GM19099 (cell line): ENCODE measurements around the gene PPP3CA.

ENCODE experiments used
- POLR2A ChIP-seq: IDR thresholded peaks from 3 replicates; pipeline ENCODE4 v1.6.1; 2011; ENCODE audit warnings: low read depth; ENCODE audit not compliant: insufficient read length; ENCODE audit errors: extremely low read depth

PPP3CA gene

GRCh38 chr4:101229116-101229515, 118.2 kb downstream of the PPP3CA start:
- no peak for TF ChIP-seq POLR2A

GRCh38 chr4:101227715-101228114, 119.6 kb downstream of the PPP3CA start:
- TF ChIP-seq POLR2A, result no peak

GRCh38 chr4:101224358-101225218, 122.7 kb downstream of the PPP3CA start:
- TF ChIP-seq POLR2A, result no peak

GRCh38 chr4:101222156-101222845, 125.0 kb downstream of the PPP3CA start:
- no peak for TF ChIP-seq POLR2A

GRCh38 chr4:101221294-101221693, 126.0 kb downstream of the PPP3CA start:
- no peak for TF ChIP-seq POLR2A

GRCh38 chr4:101218894-101219293, 128.4 kb downstream of the PPP3CA start:
- no peak for TF ChIP-seq POLR2A

- no peak for TF ChIP-seq POLR2A
Measured at GRCh38 chr4:101218346-101218745, 129.0 kb downstream of the PPP3CA start.

- TF ChIP-seq POLR2A, result no peak
Measured at GRCh38 chr4:101217353-101218031, 129.8 kb downstream of the PPP3CA start.

- TF ChIP-seq POLR2A, result no peak
Measured at GRCh38 chr4:101211146-101211553, 136.2 kb downstream of the PPP3CA start.

- no peak for TF ChIP-seq POLR2A
Measured at GRCh38 chr4:101210331-101210730, 137.0 kb downstream of the PPP3CA start.

- TF ChIP-seq POLR2A, result no peak
Measured at GRCh38 chr4:101208171-101208570, 139.2 kb downstream of the PPP3CA start.

- no peak for TF ChIP-seq POLR2A
Measured at GRCh38 chr4:101205916-101206315, 141.4 kb downstream of the PPP3CA start.

- TF ChIP-seq POLR2A, result no peak
Measured at GRCh38 chr4:101201421-101201820, 145.9 kb downstream of the PPP3CA start.

GRCh38 chr4:101200561-101200960, 146.8 kb downstream of the PPP3CA start:
- no peak for TF ChIP-seq POLR2A

- no peak for TF ChIP-seq POLR2A
Measured at GRCh38 chr4:101199507-101200285, 147.6 kb downstream of the PPP3CA start.
